Neutrophil (primary cell): ENCODE data around the gene FSCN2.

Experiments
- H3K27ac ChIP-seq: fragments of 200-600 bp; sonication (generic); 2 replicates; pipeline ENCODE4 v1.5.1; 2016; ENCODE audit warnings: mild to moderate bottlenecking, moderate library complexity
- H3K27me3 ChIP-seq: fragments of 200-600 bp; sonication (generic); 2 replicates; pipeline ENCODE4 v1.6.0; 2016; ENCODE audit warnings: mild to moderate bottlenecking
- H3K36me3 ChIP-seq: fragments of 200-600 bp; sonication (generic); 2 replicates; pipeline ENCODE4 v1.5.1; 2017
- H3K4me1 ChIP-seq, 2 experiments: fragments of 200-600 bp in 1 of 2; sonication (generic) in 1 of 2; 1 replicate in 1 of 2; 2 replicates in 1 of 2; pipeline versions ENCODE4 v1.5.1 to v1.6.1; 2013 to 2016; ENCODE audit warnings: low read depth in 1 of 2, low read length in 1 of 2, mild to moderate bottlenecking in 1 of 2, moderate library complexity in 1 of 2; ENCODE audit not compliant: control insufficient read depth in 1 of 2, insufficient read depth in 1 of 2
- H3K4me3 ChIP-seq, 2 experiments: fragments of 200-600 bp in 1 of 2; sonication (generic) in 1 of 2; 1 replicate in 1 of 2; 2 replicates in 1 of 2; pipeline ENCODE4 v1.5.1; 2013 to 2016; ENCODE audit warnings: low read depth in 1 of 2, low read length in 1 of 2, mild to moderate bottlenecking in 1 of 2, moderate library complexity in 1 of 2
- H3K9me3 ChIP-seq: fragments of 200-600 bp; sonication (generic); 2 replicates; pipeline ENCODE4 v1.5.1; 2016
- CTCF ChIP-seq: fragments of 200-600 bp; sonication (generic); IDR thresholded peaks from 2 replicates; pipeline ENCODE4 v1.5.1; 2016; ENCODE audit warnings: antibody characterized with exemption

FSCN2 gene

GRCh38 chr17:81556863-81557262, 28.7 kb downstream of the FSCN2 start:
- H3K27ac ChIP-seq: no peak overlapping the region
- peaks cover 35 to 39% of the 10 kb centered on the region in 2 experiments for H3K4me1 ChIP-seq
- TF ChIP-seq CTCF: no peak
- peaks cover 40% of the 10 kb centered on the region for H3K36me3 ChIP-seq
- H3K4me3 ChIP-seq: no peak overlapping the region
- no peaks in the 10 kb centered on the region for H3K27me3 ChIP-seq
- H3K9me3 ChIP-seq: no peaks in the 10 kb centered on the region

GRCh38 chr17:81557276-81558114, 29.3 kb downstream of the FSCN2 start:
- Histone ChIP-seq H3K4me1 (peaks cover 35 to 37% of the 10 kb centered on the region in 2 experiments), H3K36me3 (peaks cover 40% of the 10 kb centered on the region), H3K9me3 (no peaks in the 10 kb centered on the region), H3K27ac (no peak overlapping the region), H3K4me3 (no peak overlapping the region), H3K27me3 (no peaks in the 10 kb centered on the region)
- TF ChIP-seq CTCF: no peak

GRCh38 chr17:81558115-81558468, 29.9 kb downstream of the FSCN2 start:
- no peaks in the 10 kb centered on the region for H3K9me3 ChIP-seq
- peaks cover 43% of the 10 kb centered on the region for H3K36me3 ChIP-seq
- H3K4me3 ChIP-seq: no peak overlapping the region
- H3K27me3 ChIP-seq: no peaks in the 10 kb centered on the region
- TF ChIP-seq CTCF: no peak
- no peak overlapping the region for H3K27ac ChIP-seq
- peaks cover 30 to 32% of the 10 kb centered on the region in 2 experiments for H3K4me1 ChIP-seq

- Histone ChIP-seq H3K36me3 (peaks cover 49% of the 10 kb centered on the region), H3K27me3 (no peaks in the 10 kb centered on the region), H3K4me3 (no peak overlapping the region), H3K9me3 (no peaks in the 10 kb centered on the region), H3K4me1 (peaks cover 26 to 27% of the 10 kb centered on the region in 2 experiments), H3K27ac (no peak overlapping the region)
- TF ChIP-seq CTCF: no peak
These were observed 31.0 kb downstream of the FSCN2 start for GRCh38 chr17:81558941-81559806.

- Histone ChIP-seq H3K4me3 (no peak overlapping the region), H3K9me3 (no peaks in the 10 kb centered on the region), H3K27ac (peak overlapping the region; percentile 80), H3K4me1 (peaks cover 28% of the 10 kb centered on the region in 2 experiments), H3K27me3 (no peaks in the 10 kb centered on the region), H3K36me3 (peaks cover 68% of the 10 kb centered on the region)
- no peak for TF ChIP-seq CTCF
These were observed 33.3 kb downstream of the FSCN2 start for GRCh38 chr17:81561494-81561885.
